A673 (cell line): Measurements from ENCODE around the gene PTGIS.

Experiments
- CTCF ChIP-seq: fragments of 300-800, 200-600 bp; sonication (generic); conservative IDR thresholded peaks from 2 replicates; pipeline ENCODE4 v1.5.1; 2017; ENCODE audit warnings: low read depth, mild to moderate bottlenecking, antibody characterized with exemption, low read length, moderate library complexity, mixed read lengths
- EZH2 ChIP-seq: fragments of 200-600 bp; sonication (generic); IDR thresholded peaks from 2 replicates; pipeline ENCODE4 v1.6.1; 2017; ENCODE audit warnings: borderline replicate concordance, low read depth, mild to moderate bottlenecking, mixed read lengths, antibody characterized with exemption, low read length; ENCODE audit not compliant: poor library complexity, severe bottlenecking

- TF ChIP-seq CTCF (no peak), EZH2 (no peak)
These were observed 25.4 kb downstream of the PTGIS start for GRCh38 chr20:49542514-49542991.
